Stimulated activated CD8-positive, alpha-beta memory T cell treated with anti-CD3 and anti-CD28 coated beads, Interleukin-4, amount 100 ng/mL, for 1 hour (primary cell): Measurements from ENCODE around the gene ENTPD3.

Source experiments
- DNase-seq, 2 donors: peaks; one replicate each; pipeline ENCODE4 v3.0.0-alpha.2; 2020; ENCODE audit warnings: low read depth in 2 of 2, low spot score in 1 of 2

Gene ENTPD3

GRCh38 chr3:40398346-40398745, 11.4 kb downstream of the ENTPD3 start:
- no peak for DNase-seq

GRCh38 chr3:40404591-40405198, 17.7 kb downstream of the ENTPD3 start:
- no peak for DNase-seq

DNA sequence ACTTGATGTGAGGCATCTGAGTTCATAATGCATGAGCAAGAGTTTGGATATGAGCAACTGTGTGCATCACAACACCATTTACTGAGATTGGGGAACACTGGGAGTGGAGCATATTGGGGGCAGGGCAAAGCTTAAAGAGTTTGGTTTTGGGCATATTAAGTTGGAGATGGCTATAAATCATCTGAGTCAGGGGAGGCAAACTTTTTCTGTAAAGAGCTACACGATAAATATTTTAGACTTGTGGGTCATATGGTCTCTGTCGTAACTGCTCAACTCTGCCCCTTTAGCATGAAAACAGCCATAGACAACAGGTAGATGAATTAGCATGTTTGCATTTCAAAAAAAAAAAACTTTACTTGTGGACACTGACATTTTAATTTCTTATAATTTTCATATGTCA, 20.0 kb downstream of the ENTPD3 start:
- no peak for DNase-seq

DNA sequence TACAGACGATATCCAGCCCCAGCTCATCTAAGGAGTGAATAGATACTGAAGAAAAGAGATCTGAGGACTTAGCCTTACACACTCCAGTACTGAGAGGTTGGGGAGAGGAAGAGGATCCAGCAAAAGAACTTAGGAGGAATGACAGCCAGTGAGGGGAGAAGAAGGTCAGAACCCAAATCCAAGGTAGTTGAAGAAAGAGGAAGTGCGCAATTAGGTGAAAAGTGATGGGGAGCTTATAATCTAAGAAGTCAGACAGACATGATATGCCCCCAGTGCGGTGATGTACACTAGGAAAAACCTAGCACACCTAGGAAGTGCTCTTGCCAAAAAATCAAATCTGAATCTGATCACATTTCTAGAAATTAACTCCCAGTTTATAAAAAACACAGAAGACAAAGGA, 20.6 kb downstream of the ENTPD3 start:
- no peak for DNase-seq

- DNase-seq = no peak
These were observed 27.3 kb downstream of the ENTPD3 start for GRCh38 chr3:40414270-40414669.

DNA sequence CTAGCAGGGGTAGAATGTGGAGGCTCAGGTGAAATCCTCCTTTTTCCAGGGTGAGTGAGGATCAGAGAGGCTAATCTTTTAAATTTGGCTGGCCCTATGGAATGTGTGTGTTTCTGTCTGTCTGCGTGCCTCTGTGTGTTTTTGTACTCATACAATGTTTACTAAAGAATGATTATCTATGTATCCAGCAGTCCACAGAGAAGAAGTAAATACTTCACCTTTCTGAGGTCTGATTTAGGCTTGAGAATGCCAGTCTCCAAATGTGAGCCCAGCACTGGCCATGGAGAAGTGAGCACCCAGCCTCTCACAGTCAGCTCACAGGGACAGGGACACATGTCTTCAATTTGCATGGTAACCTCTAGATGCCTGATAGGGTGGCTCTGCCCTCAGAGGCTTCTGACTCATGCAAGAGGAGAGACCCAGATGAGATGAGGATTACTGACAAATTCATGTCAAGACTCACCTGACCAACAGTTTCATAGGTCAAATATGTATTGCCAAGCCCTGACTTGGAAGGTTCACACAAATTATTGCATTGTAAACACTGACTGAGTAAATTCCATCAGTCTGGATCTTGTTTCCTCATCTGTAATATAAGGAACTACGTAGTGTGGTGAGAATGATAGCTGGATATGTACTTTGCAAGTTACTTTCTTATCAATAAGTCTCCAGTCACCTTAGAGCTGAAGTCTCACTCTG, 31.0 kb downstream of the ENTPD3 start:
- no peak for DNase-seq

GRCh38 chr3:40422861-40423260, 35.9 kb downstream of the ENTPD3 start:
- DNase-seq = no peak

- DNase-seq = no peak
These were observed 40.2 kb downstream of the ENTPD3 start for GRCh38 chr3:40427045-40427669.

GRCh38 chr3:40432793-40433192, 45.8 kb downstream of the ENTPD3 start:
- no peak for DNase-seq

- no peak for DNase-seq
These were observed 50.9 kb downstream of the ENTPD3 start for GRCh38 chr3:40437889-40438288.

DNA sequence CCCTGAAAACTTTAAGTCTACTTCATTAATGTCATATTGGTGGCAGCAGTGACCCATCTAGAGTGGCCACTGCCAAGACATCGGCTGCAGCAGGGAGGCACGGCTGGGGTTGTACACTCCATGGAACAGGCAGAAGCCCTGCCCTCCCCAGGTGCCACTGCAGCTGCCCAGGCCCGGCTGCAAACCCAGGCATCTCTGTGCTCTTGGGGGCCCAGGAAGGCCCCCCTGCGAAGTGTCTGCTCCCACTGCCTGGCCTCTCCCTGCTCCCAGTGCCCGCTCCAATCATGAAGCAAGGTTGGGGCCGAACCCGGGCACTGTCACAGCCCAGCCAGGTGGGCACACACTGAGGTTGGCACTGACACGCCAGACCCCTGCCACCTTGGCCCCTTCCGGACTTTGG, 58.1 kb downstream of the ENTPD3 start:
- DNase-seq = no peak

DNA sequence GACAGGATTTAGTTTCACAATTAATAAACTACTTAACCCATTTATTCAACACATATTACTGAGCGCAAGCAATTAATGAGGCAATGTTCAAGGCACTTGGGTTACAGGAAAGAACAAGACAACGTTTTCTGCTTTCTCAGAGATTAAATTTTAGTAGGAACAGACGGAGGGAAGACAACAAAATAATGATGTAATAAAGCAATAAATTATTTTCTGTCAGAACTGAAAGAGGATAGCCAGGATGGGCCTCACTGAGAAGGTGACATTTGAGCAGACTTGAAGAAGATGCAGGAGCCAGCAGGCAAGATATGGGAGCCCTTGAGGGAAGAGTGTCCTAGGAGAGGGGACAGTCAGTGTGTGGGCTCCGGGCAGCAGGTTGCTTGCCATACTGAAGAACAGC, 58.9 kb downstream of the ENTPD3 start:
- no peak for DNase-seq

GRCh38 chr3:40450438-40450837, 63.5 kb downstream of the ENTPD3 start:
- no peak for DNase-seq

- no peak for DNase-seq
These were observed 64.6 kb downstream of the ENTPD3 start for GRCh38 chr3:40451551-40451950.

DNA sequence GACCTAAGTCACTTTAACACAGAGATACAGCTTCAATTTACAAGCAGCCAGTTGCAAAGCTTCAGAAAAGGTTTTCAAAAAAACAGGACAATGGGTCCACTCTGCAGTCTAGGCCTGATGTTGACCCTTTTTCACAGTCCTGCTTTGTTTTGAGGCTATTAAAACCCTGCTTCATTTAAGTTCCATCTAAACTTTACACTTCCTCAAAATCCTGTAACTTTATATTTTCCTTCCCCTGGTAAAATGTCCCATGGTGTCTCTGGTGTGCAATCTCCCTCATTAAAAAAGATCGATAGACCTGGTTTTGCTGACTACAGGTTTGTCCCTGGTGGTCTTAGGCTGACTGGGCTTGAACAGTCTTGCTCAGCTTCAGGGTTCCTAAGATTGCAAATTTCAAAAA, 65.1 kb downstream of the ENTPD3 start:
- DNase-seq = no peak

GRCh38 chr3:40452562-40452875, 65.5 kb downstream of the ENTPD3 start:
- no peak for DNase-seq

DNA sequence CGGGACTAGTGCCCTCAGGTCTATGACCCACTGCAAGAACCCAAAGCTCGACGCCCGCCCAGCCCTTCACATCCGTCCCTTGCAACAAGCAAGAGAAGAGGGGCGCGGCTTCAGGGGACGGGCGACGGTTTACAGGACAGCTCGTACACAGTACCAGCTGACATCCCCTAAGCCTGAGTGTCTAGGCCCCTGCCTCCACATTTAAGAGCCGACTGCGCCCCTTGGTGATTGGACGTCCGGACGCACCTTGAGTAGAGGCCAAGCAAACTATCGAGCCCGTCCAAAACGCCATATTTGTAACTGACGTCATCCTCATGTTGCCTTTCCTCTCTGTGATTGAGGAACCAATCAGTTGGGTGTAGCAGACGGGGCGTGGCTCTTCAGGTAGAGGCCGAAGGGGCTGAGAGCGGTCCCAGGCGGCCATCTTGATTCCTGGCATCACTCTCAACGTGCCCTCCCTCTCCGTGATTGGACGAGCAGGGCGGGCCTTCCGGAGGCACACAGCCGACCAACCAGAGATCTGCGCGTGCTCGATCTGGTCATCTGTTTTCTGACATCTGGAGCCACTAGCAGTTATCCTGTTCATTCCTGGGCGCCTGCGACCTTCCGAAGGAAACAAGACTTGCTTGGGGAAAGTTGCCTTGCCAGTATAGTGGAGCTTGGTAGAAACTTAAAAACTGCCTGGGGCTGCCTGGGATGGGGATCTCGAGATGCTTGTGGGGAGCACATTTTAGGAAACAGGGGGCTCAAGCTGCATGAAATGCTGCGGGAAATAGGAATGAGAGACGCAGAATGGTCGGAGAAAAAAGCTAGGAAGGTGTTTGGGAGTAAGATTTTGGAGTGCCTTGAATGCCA, 66.1 kb downstream of the ENTPD3 start:
- DNase-seq = peak; percentile 75 to 92

GRCh38 chr3:40453933-40454332, 66.9 kb downstream of the ENTPD3 start:
- DNase-seq = no peak

DNA sequence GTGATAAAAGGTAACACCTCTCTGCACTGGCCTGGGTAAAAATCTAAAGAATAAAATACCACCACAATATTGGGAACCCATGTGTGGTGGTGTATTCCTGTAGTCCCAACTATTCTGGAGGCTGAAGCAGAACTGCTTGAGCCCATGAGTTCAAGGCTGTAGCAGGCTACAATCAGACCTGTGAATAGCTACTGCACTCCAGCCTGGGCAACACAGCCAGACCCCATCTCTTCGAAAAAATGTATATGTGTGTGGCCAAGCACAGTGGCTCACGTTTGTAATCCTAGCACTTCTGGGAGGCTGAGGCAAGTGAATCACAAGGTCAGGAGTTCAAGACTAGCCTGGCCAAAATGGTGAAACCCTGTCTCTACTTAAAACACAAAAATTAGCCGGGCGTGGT, 68.3 kb downstream of the ENTPD3 start:
- DNase-seq = no peak

DNA sequence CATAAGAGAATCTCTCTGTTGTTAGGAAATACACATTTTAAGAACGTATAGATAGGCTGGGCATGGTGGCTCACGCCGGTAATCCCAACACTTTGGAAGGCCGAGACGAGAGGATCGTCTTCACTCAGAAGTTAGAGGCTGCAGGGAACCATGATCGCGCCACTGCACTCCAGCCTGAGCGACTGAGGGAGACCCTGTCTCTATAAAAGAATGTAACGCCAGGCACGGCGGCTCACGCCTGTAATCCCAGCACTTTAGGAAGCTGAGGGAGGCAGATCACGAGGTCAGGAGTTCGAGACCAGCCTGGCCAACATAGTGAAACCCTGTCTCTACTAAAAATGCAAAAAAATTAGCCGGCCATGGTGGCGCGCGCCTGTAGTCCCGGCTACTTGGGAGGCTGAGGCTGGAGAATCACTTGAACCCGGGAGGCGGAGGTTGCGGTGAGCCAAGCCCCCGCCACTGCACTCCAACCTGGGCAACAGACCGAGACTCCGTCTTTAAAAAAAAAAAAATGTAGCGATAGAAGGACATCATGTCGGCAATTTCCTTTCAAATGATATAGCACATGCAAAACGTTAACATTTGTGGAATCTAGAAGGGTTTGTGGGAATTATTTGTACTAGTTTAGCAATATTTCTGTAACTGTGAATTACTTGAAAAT, 69.4 kb downstream of the ENTPD3 start:
- no peak for DNase-seq
